GM20431 (cell line): ENCODE data around the gene RNF114.
"Not testable (repeated sequence)": the region's sequence is repeated elsewhere in the genome, so short reads cannot be mapped to it uniquely, and the experiment has no call there.

Experiments
- in situ Hi-C: fragments of 300-500 bp; cut with MseI, MboI; formaldehyde crosslinking; loops from one replicate; pipeline ENCODE4 v1.15.0; 2020; ENCODE audit warnings: low sequenced_read_pairs; ENCODE audit not compliant: unreplicated experiment

The RNF114 gene

GRCh38 chr20:49936153-49937026 lies at the start of gene RNF114:
RNF114 (plus strand) TSS chr20:49936397; CDS start chr20:49936413, 16 bp downstream.
- in situ Hi-C loops, result no loop called here

- in situ Hi-C loops, result no loop called here
Observed at GRCh38 chr20:49886571-49887213, 49.5 kb upstream of the RNF114 start.

GRCh38 chr20:49887251-49888211 lies 48.7 kb upstream of the RNF114 start:
- in situ Hi-C loops, result no loop called here

- in situ Hi-C loops, result no loop called here
Observed at GRCh38 chr20:49888212-49889000, 47.8 kb upstream of the RNF114 start.

- in situ Hi-C loops, result no loop called here
Observed at GRCh38 chr20:49889001-49889934, 46.9 kb upstream of the RNF114 start.

GRCh38 chr20:49889935-49890333 lies 46.3 kb upstream of the RNF114 start:
- in situ Hi-C loops, result no loop called here

- in situ Hi-C loops, result no loop called here
Observed at GRCh38 chr20:49890471-49891361, 45.5 kb upstream of the RNF114 start.

- in situ Hi-C loops, result no loop called here
Observed at GRCh38 chr20:49891476-49892110, 44.6 kb upstream of the RNF114 start.

GRCh38 chr20:49892260-49892659 lies 43.9 kb upstream of the RNF114 start:
- in situ Hi-C loops, result no loop called here

GRCh38 chr20:49892817-49893216 lies 43.4 kb upstream of the RNF114 start:
- in situ Hi-C loops, result no loop called here

- in situ Hi-C loops, result no loop called here
Observed at GRCh38 chr20:49893242-49894072, 42.7 kb upstream of the RNF114 start.

GRCh38 chr20:49894073-49894470 lies 42.1 kb upstream of the RNF114 start:
- in situ Hi-C loops, result no loop called here

GRCh38 chr20:49895474-49896093 lies 40.6 kb upstream of the RNF114 start:
- in situ Hi-C loops, result not testable (repeated sequence)

GRCh38 chr20:49896204-49896603 lies 40.0 kb upstream of the RNF114 start:
- in situ Hi-C loops, result no loop called here

- in situ Hi-C loops, result no loop called here
Observed at GRCh38 chr20:49899541-49900383, 36.4 kb upstream of the RNF114 start.
